Activated CD4-positive, alpha-beta T cell treated with anti-CD3 and anti-CD28 coated beads for 4 hours (primary cell): ENCODE measurements around the gene HDAC9.

Source experiments
- DNase-seq, 2 donors: peaks; one replicate each; pipeline ENCODE4 v3.0.0-alpha.2; 2020

The HDAC9 gene

DNA sequence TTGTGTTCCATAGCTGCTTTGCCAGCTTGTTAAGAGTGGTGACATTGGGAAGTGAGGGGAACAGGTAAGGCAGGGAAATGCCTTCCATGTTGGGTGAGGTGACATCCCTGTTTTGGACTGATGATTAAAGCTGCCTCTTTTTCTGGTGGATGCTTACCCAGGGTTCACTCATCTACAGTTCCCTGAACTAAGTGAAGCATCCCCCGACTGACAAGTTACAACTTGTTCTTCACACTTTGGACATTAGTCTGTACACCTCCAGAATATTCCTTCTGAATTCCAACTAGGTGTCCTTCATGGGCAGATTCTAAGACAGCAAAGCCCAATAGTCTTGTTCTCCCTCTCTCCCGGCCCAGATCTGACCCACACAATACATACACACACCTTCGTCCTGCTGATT, 63.4 kb downstream of the HDAC9 start:
- no peak for DNase-seq

DNA sequence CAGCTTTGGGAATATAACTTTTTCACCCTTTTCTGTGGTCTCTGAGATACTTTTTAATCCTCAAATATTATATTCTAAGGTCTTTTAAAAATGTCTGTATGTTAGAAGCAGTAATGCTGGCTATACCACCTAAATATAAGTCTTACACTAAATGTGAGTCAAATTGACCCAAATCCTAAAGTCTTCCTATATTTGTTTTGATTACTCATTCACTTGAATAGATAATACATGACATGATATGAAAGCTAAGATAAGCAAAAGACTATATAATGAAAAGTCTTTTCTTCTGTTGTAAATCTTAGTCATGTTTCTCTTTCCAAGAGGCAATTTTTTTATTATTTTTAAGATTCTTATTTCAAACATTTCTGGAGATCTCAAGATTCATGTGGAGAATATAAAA, 64.2 kb downstream of the HDAC9 start:
- DNase-seq: no peak

DNA sequence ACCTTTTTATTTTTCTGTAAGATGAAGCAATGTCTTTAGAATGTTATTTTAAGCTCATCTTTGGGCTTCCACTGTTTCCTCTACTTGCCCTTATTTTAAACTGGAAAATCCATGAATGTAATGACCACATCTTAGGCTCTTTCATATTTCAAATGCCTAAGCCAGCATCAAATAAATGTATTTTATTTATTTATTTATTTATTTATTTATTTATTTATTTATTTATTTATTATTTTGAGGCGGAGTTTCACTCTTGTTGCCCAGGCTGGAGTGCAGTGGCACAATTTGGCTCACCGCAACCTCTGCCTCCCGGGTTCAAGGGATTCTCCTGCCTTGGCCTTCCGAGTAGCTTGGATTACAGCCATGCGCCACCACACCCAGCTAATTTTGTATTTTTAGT, 69.2 kb downstream of the HDAC9 start:
- DNase-seq: no peak

DNA sequence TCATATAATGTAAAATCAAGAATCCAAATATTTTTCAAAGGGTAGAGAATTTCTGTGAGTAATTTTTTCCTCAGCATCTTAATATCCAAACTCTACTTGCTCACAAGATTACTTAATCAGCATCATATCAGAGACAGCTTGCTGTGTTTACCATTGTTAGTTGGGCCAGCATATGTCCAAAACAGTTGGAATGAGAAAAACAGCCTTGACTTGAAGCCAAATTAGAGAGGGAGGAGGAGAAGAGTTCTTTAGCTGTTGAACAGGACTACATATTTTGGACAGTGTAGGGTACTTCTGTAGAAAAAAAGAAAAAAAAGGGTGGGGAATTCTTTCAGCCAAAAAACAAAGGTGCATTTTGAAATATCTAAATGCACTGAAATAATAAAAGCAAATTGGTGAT, 69.8 kb downstream of the HDAC9 start:
- DNase-seq: no peak

DNA sequence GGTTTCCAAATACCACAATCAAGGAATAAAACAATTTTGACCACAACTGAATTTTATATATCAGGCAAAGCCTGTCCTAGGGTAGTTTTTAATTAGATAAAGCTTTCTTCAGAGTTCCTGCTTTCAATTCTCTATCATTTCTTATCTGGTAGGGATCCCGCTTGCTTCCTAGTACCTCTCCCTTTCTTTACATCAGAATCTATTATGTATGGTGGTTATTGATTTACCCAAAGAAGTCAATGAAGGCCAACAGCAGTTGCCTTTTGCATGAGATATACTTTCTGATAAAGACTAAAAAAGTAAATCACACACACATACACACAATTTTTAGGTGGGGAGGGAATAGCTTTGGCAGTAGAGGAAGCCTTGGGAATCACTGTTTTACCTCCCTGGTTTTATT, 70.7 kb downstream of the HDAC9 start:
- DNase-seq: no peak

DNA sequence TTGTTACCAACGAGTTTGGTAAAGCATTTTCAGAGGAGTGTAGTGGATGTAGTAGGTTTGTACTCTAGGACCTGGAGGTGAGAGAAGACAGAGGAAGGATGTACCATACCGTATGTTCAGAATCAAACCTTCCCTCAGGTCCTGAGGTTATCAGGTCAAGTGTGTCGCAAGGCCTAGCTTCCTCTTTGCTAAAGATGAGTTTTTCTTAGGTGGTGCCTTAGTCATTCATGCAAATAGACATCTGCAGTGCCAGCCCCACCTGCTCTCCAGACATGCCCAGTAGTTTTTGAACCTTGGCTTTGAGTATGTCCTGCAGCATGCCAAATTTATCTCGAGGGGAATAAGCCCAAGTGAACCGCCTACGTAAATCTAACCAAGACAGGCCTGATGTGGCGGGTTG, 71.3 kb downstream of the HDAC9 start:
- no peak for DNase-seq

DNA sequence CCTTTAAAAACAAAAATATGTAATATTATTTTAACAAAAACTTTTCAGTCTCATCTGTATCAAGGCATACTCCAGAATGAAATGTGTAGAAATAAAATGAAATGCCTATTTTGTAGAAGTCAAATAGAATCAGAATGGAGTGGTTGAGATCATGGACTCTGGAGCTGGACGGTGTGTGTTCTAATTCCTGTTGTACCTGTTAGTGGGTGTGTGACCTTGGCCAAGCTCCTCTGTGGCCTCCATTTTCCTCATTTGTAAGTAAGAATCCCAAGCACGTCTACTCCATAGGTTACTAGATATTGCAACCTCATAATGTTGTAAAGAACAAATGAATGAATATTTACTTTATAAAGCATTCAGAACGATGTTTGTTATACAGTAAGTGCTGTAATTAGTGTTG, 74.9 kb downstream of the HDAC9 start:
- DNase-seq: no peak

DNA sequence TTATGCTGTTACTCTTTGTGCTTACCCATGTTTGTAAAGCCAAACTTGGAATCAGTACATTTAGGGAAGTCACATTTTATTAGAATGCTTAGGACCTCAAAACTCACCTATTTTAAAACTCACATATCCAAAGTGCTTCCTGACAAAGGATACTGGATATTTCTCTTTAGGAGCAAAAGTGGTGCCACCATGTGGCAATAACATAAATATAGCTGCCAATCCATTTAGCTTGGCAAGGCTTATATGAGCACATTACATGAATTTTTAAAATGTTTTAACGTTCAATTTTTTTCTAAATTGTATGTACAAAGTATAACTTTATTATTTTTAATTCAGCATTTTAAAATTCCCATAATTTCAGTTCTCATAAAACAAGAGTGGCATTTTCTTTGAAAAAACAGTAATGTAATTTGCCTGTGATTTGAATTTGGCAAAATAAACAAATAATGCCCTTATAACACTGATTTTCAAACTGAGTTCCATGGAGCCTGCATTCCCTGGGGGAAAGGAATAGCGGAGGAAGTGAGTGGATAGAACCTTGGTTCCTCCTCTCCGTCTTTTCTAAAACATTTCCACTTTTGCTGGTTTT, 75.4 kb downstream of the HDAC9 start:
- DNase-seq: no peak

DNA sequence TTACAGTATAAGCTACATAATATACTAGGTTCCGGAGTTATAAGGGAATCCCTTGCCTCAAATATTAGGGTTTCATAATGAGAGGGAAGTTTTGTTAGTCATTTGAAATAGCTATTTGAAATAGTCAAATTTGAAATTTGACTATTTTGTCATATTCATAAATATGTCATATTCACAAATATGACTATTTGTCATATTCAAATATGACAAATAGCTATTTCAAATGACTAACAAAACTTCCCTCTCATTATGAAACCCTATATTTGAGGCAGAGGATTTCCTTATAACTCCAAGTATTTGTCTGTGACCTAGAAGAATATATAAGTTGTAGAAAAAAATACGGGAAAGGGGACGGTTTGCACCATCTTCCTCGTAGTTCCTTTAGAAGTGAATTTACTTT, 76.6 kb downstream of the HDAC9 start:
- no peak for DNase-seq

DNA sequence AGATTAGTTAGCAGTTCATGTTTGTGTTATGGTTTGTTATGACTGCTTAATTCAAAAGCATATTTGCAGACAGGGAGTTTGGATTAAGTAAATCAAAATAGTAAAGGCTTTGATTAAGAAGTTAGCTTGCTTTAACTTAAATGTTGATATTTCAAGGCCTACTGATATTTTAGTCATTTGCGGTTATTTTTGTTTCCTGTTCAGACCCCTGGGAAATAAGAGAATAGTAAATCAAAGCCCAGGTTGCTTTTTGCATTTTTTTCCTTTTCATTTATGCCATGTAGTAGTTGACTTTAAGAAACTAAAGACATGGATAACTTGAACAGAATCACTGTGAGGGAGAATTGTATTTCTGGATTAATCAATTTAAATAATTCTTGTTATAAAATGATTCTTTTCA, 77.3 kb downstream of the HDAC9 start:
- no peak for DNase-seq

DNA sequence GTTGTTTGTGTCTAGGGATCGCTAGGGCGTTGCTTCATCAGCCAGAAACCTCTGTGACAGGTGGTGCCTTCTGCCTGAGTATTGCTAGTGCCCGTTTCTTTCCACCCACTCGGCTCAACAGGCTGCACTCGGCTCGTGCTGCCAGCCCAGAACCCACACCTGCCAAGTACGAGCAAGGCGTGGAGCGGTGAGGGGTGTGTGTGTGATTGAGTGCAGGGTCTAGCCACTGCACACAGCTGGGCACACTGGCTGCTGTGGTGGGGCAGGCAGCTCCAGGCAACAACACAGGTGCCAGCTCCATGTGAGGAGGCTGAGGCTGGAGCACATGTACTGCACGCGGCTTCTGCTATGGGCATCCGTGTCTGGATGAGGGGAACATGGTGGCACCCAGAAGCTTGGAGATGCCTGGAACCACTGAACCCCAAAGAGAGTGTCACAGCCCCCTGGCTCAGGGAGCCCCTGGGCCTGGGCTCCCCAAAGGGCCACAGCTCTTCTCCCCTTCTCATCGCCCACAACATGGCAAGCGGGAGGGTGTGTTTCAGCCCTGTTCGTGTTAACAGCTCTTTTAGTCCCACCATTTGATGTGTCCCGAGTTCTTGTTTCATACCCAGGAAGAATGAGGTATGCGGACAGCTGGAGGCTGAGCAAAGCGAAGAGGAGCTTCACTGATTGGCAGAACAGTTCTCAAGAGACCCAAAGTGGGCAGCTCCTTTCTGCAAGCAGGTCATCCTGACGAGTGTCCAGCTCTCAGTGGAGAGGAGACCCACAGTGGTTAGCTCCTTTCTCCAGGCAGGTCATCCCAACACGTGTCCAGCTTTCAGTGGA, 78.1 kb downstream of the HDAC9 start:
- DNase-seq: no peak

DNA sequence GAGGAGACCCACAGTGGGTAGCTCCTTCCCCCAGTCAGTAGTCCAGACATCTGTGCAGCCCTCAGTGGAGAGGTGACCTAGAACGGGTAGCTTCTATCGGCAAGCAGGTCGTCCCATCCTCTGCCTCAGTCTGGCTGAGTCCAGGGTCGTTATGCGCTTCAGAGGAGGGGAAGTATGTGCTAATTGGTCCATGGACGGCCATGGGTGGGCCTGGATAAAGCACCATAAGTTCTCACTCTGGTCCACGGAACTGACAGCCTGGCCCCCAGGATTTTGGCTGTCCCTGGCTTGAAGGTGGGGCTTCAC, 78.6 kb downstream of the HDAC9 start:
- no peak for DNase-seq

DNA sequence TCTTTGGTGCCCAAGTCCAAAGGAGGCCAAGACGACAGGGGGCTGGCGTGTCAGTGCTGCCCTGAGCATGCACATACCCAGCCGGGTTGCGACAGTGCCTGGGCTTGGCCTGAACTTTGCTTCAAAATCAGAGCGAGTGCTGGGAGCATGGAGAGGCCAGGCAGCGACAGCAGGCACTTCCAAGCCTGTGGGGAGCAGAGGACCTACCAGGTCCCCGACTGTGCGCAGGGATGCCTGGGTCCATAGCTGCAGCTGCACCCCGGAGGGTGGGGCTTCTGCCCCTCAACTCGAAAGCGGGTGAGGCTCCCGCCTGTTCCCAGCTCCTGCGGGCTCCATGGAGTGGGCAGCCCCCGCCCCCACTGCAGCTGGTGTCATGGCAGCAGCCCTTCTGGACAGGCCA, 79.1 kb downstream of the HDAC9 start:
- DNase-seq: no peak

DNA sequence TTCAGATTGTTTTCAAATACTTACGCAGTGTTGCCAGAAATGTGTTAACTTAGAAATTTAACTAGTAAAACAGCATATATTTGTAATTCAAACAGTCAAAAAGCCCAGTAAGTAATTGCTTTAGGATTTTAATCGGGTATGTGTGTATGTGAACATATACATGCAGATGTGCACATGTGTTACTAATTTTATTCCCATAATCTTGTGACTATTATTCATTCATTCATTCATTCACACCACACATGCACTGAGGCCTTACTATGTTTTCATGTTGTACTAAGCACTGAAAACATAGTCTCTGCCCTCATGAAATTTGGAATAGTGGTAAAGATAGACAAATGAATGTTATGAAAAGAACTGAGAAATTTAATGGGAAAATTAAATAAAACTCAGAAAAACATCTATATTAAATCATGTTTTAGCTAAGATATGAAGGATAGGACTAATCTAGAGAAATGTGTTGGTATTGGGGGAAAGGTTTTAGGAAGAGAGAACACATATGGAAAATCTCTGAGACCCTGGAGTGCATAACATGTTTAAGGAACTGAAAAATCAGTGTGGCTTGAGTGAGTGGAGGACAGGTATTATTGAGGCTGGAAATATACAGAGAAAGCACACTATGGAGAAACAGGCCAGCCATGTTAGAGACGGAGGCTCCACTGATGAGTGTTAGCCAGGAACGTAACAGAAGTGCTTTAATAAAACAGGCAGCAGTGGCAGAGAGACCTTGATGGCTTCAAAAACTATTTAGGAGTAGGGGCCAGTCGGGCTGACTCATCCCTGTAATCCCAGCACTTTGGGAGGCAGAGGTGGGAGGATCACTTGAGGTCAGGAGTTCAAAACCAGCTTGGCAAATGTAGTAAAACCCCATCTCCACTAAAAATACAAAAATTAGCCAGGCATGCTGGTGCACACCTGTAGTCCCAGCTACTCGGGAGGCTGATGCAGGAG, 80.3 kb downstream of the HDAC9 start:
- DNase-seq: no peak

DNA sequence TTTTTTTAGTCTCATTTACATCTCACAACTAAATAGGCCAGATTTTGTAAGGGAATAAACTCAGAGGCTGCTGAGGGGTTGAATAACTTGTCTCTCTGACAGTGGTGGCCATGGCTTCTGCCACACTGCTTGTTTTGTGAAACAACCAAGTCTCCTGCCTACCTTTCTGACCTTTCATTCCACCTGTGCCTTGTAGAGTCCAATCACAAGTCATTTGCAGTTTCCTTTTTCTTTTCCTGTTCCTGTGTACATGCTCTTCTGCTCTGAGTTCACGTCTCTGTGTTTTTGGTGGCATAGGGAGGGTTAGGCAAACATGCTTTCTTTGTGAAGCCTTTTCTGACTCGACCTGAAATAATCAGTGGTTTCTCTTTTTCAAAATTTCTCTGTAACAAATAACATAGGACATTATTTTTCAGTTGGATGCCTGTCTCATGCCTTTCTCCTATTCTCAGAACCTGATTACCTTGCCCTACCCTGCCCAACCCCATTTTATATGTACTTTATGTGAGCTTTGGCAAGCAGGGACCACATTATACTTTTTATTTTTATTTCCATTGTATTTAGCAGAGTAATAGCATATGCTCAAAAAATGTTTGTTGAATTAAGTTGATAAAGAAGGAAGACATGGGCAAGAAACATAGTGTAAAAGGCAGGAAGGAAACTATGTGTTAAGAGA, 81.7 kb downstream of the HDAC9 start:
- DNase-seq: no peak

DNA sequence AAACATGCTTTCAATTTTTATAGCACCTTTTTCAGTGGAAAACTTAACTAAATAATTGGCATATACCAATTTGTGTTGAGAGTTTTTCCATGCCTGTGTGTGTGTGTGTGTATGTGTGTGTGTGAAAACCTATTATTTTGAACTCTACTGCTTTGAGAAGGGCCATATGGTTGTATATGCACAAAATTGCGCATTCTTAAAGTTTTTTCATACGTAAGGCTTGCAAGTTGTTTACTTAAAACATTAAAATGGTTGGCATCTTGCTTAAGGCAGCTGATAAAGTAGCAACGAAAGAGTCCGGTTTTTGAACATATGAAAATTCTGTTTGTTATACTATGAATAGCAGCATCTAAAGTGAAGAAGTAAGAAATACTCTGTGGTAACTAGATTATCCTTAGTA, 84.1 kb downstream of the HDAC9 start:
- no peak for DNase-seq

DNA sequence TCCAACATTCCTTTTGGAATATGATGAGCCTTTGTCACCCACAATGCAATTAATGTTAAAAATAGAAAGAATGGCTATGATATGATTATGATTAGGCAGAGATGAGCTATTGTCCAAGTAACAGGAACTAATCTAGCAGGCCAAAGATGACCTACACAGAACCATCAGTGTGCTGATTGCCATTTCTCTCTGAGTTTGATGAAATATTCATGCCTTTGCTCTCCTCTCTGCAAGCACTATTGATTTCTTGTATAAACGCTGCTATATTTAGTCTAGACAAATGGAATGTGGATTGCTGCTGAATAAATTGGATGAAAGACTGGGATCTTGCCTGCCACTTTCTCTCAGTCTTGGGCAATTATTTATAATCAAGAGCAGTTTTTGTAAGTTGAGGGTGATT, 85.4 kb downstream of the HDAC9 start:
- no peak for DNase-seq

DNA sequence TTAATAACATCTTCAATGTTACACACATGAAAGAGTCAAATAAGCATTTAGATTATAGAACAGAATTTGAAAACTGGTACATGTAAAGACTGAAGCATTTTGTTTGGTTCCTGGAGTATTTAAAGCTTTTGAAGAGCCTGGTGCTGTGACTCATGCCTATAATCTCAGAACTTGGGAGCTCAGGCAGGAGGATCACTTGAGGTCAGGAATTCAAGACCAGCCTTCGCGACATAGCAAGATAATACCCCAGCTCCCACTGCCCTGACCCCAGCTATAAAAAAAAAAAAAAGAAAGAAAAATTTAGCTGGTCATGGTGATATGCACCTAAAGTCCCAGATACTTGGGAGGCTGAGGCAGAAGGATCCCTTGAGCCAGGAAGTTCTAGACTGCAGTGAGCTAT, 87.8 kb downstream of the HDAC9 start:
- no peak for DNase-seq

DNA sequence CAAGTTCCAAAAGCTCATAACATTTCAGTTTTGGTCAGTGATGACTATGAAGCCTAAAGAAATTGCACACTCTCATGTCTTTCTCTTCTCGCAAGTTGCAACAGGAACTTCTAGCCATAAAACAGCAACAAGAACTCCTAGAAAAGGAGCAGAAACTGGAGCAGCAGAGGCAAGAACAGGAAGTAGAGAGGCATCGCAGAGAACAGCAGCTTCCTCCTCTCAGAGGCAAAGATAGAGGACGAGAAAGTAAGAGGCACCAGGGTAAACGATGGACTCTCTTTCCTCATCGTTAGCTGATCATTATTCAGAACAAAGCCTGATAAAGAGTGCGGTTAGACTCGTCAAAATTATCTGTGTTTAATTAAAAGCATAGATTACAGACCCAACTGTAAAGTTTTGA, 94.7 kb downstream of the HDAC9 start:
- no peak for DNase-seq

DNA sequence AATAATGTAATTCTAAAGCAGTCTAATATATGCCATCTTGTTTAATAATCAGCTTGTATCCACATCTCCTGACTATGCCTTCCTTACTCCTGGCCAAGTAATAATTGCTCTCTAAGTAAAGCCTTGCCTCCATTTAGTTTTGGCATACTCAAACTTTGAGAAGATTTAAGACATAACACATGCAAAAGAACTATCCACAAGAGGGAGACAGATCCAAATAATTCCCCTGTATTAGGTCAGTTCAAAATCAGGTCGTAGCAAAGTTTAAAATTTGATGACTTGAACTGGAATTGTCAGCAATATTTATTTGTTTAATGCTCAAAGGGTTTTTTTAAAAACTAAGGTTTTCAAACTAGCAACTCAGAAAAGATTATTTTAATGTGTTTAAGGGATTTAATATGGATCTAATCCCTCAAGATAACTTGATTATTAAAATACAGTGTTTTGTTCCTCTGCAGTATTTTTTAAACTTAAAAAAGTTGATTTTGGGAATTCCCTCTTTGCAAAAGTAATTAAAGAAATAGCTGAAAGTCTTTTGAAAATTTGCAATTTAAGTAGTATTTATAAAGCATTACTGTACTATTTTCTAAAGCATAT, 95.3 kb downstream of the HDAC9 start:
- DNase-seq: no peak

DNA sequence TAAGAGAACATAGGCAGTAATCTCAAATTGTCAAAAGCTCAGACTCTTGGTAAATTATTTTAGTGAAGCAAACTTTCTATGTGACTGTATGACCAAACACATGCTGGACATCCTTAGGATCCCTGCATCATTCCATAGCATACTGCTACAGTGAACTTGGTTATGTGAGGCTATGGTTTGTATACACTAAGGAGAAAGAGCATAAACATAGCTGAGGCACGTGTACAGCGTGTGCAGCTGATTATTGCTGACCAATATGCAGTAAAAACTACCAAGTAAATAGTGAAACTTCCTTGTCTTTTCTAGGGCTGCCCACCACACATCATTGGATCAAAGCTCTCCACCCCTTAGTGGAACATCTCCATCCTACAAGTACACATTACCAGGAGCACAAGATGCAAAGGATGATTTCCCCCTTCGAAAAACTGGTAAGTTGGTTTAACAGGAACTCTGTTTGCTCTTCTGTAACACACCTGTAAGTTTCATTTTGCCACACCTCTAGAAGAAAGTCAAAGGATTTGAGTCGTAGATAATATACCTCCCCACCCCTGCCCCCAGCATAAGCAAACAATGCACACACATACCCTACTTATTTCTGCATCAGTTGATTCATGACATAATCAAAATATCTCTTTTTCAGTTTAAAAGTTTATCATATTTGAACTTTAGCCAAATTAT, 98.2 kb downstream of the HDAC9 start:
- DNase-seq: no peak

DNA sequence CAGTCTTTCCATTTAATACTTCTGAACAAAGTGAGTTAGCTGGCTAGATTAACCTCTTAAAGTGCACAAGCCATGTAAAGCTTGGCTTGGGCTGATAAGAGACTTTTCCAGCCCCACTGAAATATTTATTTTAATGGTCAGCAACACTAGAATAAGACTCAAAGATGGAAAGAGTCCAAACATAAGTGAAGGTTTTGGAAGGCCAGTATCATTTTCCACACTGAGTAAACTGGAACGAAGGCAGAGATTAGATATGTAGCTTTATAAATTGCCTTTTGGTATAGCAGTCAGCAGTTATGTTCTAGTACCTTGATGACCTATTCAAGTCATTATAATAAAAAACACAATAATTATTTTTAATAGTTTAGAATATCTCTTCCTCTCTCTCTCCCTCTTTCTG, 102.2 kb downstream of the HDAC9 start:
- DNase-seq: no peak
